T-helper 1 cell treated with Interleukin-12 subunit alpha and Interleukin-12 subunit beta and Interleukin-4 antibody, amounts not matched to agents 30 μg/mL and 1 μg/mL, for 36 hours (primary cell): Measurements from ENCODE around the gene EXOSC7.
A peak's percentile ranks its signal among the peaks of the same experiment; 100 is the strongest.
"Not testable (repeated sequence)": the region's sequence is repeated elsewhere in the genome, so short reads cannot be mapped to it uniquely, and the experiment has no call there.

Experiments used
- H3K27ac Mint-ChIP-seq: one replicate; pipeline ENCODE4 v1.8.0; 2021; ENCODE audit warnings: mild to moderate bottlenecking, mixed read lengths
- H3K27me3 Mint-ChIP-seq: one replicate; pipeline ENCODE4 v1.8.0; 2021; ENCODE audit warnings: low read depth, mixed read lengths
- H3K36me3 Mint-ChIP-seq: one replicate; pipeline ENCODE4 v1.8.0; 2021; ENCODE audit warnings: low read depth, mixed read lengths
- H3K4me1 Mint-ChIP-seq: one replicate; pipeline ENCODE4 v1.8.0; 2021; ENCODE audit warnings: low read depth, mixed read lengths
- H3K4me3 Mint-ChIP-seq: one replicate; pipeline ENCODE4 v1.8.0; 2021; ENCODE audit warnings: mild to moderate bottlenecking, moderate library complexity, mixed read lengths
- H3K9me3 Mint-ChIP-seq: one replicate; pipeline ENCODE4 v1.8.0; 2021; ENCODE audit warnings: mixed read lengths

EXOSC7 gene

DNA sequence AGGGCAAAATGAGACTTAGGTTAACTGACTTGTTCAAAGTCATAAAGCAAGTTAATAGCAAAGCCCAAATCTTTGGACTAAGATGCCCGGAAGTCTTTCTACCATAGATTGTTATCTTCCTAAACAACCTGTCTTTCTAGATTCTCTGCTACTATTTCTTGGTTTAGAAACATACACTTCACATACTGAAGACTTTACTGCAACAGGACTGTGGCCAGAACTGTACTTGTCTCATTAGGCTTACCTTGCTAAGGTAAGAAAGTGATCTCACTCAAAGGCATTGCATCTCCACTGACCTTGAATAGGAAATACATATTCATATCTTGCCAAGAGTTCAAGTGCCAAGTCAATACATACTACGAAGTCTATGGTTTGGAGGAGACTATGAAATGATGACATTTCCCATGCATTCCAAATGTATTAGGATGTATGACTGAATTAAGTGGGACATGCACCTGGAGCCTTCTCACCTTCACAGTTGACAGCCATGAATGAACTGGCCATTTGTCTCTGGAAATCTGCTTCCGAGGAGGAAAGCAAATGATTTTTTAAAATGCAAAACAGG lies 5.0 kb upstream of the EXOSC7 start:
- H3K4me1 Mint-ChIP-seq, result peaks cover 59% of the 10 kb centered on the region
- no peaks in the 10 kb centered on the region for H3K27me3 Mint-ChIP-seq
- H3K4me3 Mint-ChIP-seq, result no peak overlapping the region
- H3K9me3 Mint-ChIP-seq, result no peaks in the 10 kb centered on the region
- no peak overlapping the region for H3K27ac Mint-ChIP-seq
- peaks cover 7% of the 10 kb centered on the region for H3K36me3 Mint-ChIP-seq

DNA sequence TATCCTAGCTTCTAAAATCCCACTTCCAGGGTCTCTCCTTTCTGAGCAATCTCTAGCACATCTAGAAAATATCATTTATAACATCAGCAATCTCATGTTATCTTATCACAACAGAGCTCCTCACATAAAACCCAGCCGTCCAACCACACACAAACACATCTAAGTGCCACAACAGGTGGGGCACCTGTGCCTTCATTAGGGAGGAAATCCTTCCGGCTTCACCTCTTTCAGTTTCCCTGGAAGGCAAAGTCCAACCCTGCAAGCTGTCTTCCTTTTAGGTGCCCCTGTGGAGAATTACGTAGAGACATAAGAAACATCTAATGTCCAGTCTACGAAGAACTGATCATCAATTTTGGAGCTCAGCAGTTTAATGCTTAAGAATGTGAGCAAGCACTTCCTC lies 1.6 kb upstream of the EXOSC7 start:
- no peaks in the 10 kb centered on the region for H3K9me3 Mint-ChIP-seq
- H3K4me3 Mint-ChIP-seq, result peak overlapping the region; percentile 98
- peaks cover 10% of the 10 kb centered on the region for H3K36me3 Mint-ChIP-seq
- H3K27me3 Mint-ChIP-seq, result no peaks in the 10 kb centered on the region
- no peak overlapping the region for H3K27ac Mint-ChIP-seq
- peaks cover 50% of the 10 kb centered on the region for H3K4me1 Mint-ChIP-seq

DNA sequence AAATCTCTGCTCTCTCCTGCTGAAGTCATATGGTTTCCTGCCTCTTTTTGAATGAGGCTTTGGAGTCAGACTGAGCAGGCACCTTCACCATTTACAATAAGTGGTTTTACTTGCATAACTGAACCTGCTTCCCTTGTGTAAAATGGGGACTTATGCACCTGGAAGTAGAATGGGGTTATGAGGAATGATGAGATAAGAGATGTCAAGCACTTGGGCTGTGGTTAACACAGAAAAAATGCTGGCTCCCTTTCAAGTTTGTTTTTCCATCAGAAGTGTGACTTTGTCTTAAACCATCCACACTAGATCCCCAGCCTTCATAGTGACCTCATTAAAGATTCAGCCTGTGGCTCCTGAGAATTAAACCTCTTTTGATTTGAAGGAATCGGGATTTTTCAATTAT lies 5.2 kb downstream of the EXOSC7 start:
- peak overlapping the region; percentile 82 for H3K27ac Mint-ChIP-seq
- no peaks in the 10 kb centered on the region for H3K9me3 Mint-ChIP-seq
- H3K27me3 Mint-ChIP-seq, result no peaks in the 10 kb centered on the region
- no peak overlapping the region for H3K4me3 Mint-ChIP-seq
- peaks cover 70% of the 10 kb centered on the region for H3K4me1 Mint-ChIP-seq
- H3K36me3 Mint-ChIP-seq, result peaks cover 11% of the 10 kb centered on the region

DNA sequence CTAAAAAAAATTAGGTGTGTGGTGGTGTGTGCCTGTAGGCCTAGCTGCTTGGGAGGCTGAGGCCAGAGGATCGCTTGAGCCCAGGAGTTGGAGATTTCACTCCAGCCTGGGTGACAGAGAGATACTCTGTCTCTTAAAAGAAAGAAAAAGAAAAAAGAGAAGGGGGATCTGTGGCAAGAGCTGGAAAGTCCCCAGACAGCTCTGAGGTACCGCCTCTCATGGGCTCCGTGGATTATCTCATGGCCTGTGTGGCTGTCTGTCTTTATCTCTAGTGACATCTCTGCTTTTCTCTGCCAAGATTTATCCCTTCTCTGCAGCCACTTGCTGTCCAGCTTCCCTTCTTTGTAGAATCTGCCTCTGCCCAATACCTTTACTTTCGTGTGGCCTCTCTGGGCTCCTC lies 5.7 kb downstream of the EXOSC7 start:
- Mint-ChIP-seq H3K4me3 (peak overlapping the region; percentile 62), H3K4me1 (peaks cover 69% of the 10 kb centered on the region), H3K36me3 (peaks cover 11% of the 10 kb centered on the region), H3K9me3 (no peaks in the 10 kb centered on the region), H3K27ac (peak overlapping the region; percentile 82), H3K27me3 (no peaks in the 10 kb centered on the region)

DNA sequence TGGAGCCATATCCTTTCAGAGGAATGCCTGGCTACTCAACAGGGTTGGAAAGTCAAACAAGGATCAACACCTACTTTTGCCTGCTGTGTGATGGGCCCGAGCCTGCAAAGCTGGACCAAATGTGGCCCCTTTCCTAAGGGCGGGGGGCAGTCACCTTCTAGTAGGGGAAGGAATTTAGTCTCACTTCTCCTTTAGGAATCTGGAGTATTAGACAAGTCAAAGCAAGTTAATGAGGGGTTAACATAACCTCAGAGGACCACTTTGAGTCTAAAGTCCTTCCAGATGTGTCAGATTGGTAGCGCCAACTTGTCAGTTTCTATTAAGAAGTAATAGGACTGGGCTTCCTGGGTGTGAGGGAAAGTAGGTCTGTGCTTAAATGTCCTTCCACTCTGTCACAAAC lies 6.8 kb downstream of the EXOSC7 start:
- H3K36me3 Mint-ChIP-seq, result peaks cover 8% of the 10 kb centered on the region
- peaks cover 62% of the 10 kb centered on the region for H3K4me1 Mint-ChIP-seq
- H3K9me3 Mint-ChIP-seq, result no peaks in the 10 kb centered on the region
- no peaks in the 10 kb centered on the region for H3K27me3 Mint-ChIP-seq
- H3K4me3 Mint-ChIP-seq, result no peak overlapping the region
- H3K27ac Mint-ChIP-seq, result peak overlapping the region; percentile 82

DNA sequence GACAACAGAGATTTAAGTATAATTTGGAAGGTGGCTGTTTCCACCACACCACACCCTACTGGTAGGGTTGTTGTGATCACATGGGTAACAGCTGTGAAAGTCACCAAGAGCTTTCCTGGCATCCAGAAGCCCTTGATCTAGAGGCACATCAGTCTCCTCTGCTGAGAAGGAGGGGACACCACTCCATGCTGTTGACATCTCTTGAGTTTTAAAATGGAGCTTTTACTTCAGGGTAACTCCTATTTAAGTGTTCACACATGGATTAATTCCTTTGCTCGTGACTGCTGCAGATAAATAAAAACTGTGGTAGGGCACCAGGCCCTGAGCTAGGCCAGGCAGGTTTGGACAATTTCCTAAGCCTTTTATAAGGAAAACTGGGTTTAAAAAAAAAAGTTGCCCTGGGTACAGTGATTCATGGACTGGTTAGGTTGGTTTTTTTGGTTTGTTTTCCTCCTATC lies 7.5 kb downstream of the EXOSC7 start:
- H3K9me3 Mint-ChIP-seq, result no peaks in the 10 kb centered on the region
- H3K4me3 Mint-ChIP-seq, result no peak overlapping the region
- peaks cover 63% of the 10 kb centered on the region for H3K4me1 Mint-ChIP-seq
- H3K27me3 Mint-ChIP-seq, result no peaks in the 10 kb centered on the region
- H3K27ac Mint-ChIP-seq, result peak overlapping the region; percentile 20
- H3K36me3 Mint-ChIP-seq, result peaks cover 6% of the 10 kb centered on the region

DNA sequence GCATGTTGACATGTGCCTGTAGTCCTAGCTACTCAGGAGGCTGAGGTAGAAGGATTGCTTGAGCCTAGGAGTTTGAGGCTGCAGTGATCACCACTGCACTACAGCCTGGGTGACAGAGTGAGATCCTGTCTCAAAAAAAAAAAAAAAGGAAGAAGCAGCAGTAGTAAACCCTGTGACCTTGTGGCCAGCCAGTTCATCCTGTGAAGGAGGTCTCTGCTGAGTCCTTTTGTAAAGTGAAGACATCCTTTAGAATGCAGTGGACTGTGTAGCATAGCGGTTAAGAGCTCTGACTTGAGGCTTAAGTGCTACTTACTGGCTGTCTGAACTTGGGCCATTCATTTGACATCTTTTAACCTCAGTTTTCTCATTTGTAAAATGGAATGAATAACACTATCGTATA lies 8.3 kb downstream of the EXOSC7 start:
- Mint-ChIP-seq H3K36me3 (peaks cover 11% of the 10 kb centered on the region), H3K4me1 (peaks cover 63% of the 10 kb centered on the region), H3K27me3 (no peaks in the 10 kb centered on the region), H3K27ac (no peak overlapping the region), H3K4me3 (no peak overlapping the region), H3K9me3 (no peaks in the 10 kb centered on the region)

DNA sequence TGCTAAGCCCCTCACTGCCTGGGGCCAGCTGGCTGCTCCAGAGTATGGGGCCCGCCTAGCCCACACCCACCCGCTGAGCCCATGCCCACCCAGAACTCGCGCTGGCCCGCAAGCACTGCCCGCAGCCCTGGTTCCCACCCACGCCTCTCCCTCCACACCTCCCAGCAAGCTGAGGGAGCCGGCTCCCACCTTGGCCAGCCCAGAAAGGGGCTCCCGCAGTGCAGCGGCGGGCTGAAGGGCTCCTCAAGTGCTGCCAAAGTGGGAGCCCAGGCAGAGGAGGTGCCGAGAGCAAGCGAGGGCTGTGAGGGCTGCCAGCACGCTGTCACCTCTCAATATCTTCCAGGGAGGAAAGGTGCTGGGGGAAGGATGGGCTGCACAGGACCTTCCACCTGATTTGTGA lies 10.3 kb downstream of the EXOSC7 start:
- peaks cover 17% of the 10 kb centered on the region for H3K36me3 Mint-ChIP-seq
- not testable (repeated sequence) for H3K27me3 Mint-ChIP-seq, H3K4me3 Mint-ChIP-seq, H3K27ac Mint-ChIP-seq, H3K9me3 Mint-ChIP-seq
- H3K4me1 Mint-ChIP-seq, result peaks cover 52% of the 10 kb centered on the region

DNA sequence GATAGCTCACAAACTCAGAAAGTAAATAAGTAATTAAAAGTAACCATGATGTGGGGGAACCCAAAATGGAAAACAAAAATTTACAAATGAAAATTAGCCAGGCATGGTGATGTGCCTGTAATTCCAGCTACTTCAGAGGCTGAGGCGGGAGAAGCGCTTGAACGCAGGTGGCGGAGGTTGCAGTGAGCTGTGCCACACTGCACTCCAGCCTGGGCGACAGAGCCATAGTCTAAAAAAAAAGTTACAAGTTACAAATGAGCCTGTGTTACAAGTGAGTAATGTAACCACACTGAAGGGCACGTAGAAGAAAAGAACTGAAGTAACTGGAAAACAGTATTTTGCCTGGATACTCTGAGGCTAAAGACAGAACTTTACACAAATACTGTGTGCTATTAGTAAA lies 11.3 kb downstream of the EXOSC7 start:
- Mint-ChIP-seq H3K27ac (no peak overlapping the region), H3K27me3 (no peaks in the 10 kb centered on the region), H3K4me1 (peaks cover 48% of the 10 kb centered on the region), H3K4me3 (no peak overlapping the region), H3K9me3 (no peaks in the 10 kb centered on the region), H3K36me3 (peaks cover 22% of the 10 kb centered on the region)

DNA sequence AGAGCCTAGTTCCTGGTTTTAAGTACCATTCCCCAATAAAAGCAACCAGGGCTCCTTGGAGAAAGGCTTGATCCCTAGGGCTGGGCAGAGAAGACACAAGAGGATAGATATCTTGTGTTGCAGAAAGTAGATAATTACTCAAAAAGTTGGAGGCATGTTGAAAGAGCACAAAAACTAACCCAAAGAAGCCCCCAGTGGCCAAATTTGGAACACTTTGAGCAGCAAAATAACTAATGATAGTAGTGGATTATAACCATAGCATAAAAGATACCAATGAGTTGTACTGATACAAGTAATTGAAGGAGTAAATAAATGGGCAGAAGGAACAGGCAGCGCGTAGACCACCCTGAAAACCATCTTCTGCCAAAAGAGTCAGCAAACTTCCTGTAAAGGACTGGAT lies 12.0 kb downstream of the EXOSC7 start:
- Mint-ChIP-seq H3K36me3 (peaks cover 28% of the 10 kb centered on the region), H3K27ac (no peak overlapping the region), H3K4me3 (no peak overlapping the region)

DNA sequence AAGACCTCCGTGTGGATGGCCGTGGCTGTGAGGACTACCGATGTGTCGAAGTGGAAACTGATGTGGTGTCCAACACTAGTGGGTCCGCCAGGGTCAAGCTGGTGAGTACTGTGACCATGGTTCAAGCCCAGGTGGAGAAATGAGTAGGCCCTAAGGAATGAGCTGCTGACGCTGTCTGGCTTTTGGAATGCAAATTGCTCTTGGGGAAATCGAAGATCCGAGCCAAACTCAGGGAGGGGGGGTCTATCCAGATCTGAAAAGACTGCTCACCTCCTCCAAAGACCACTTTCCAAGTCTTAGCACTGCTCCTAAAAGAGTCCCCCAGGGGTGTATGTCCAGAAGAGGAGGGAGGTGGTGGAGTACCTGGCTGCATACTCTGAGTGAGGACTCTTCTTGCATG lies 13.1 kb downstream of the EXOSC7 start:
- H3K4me3 Mint-ChIP-seq, result no peak overlapping the region
- no peak overlapping the region for H3K27ac Mint-ChIP-seq
- no peaks in the 10 kb centered on the region for H3K9me3 Mint-ChIP-seq
- H3K36me3 Mint-ChIP-seq, result peaks cover 34% of the 10 kb centered on the region
- no peaks in the 10 kb centered on the region for H3K27me3 Mint-ChIP-seq
- H3K4me1 Mint-ChIP-seq, result peaks cover 38% of the 10 kb centered on the region

More for the DNA sequence above, 12.0 kb downstream of the EXOSC7 start:
- Mint-ChIP-seq H3K9me3 (no peaks in the 10 kb centered on the region), H3K4me1 (peaks cover 47% of the 10 kb centered on the region), H3K27me3 (no peaks in the 10 kb centered on the region)

DNA sequence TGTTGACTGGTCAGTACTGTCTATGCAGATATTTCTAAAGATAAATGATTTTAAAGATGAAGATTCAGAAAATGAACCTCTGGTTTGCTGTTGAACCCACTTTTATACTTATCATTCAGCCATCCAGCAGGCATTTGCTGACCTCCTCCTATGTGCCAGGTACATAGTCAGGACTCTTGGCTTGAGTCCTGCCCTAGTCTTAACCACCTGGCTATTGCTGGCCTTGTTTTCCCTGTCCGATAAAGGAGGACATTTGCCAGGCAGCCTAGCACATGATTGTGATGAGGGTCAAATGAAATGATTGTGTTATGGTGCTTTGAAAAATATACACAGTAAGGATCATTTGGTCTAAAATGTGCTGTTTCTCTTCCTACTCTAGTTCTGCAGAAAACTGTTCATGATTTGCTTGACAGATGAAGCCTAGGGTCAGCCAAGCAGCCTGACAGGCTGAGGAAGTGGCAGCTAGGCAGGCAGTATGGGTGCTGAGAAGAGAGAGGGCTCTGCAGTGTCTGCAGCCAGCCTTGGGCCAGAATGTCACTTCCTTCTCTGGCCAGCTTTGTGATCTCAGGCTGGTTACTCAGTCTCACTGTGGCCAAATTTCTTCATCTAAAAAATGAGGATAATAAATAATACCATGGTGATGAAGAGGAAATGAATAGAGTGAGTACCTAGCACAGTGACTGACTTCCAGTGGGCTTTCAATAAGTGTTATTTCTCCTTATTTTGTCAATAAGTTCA lies 13.8 kb downstream of the EXOSC7 start:
- H3K27ac Mint-ChIP-seq, result no peak overlapping the region

DNA sequence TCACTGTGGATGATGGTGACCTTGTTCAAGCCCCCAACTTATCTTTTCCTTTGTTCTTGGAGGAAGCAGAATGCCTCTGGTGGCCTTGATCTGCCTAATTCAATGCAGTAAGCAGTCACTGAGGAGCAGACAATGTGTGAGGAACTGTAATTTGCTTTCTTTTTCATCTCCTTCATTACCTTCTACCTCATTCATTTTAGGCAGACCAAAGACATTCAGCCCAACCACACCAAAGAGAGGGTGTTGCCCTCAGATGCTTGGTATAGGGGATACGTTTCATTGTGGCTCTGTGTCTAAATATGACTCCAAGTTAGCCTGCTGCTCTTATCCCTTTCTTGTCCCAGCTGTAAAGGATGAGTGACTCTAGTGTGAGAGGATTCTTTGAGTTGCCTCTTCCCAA lies 15.3 kb downstream of the EXOSC7 start:
- Mint-ChIP-seq H3K36me3 (peaks cover 33% of the 10 kb centered on the region), H3K9me3 (no peaks in the 10 kb centered on the region), H3K4me3 (no peak overlapping the region), H3K4me1 (peaks cover 30% of the 10 kb centered on the region), H3K27ac (peak overlapping the region; percentile 45), H3K27me3 (no peaks in the 10 kb centered on the region)

More for the DNA sequence above, 13.8 kb downstream of the EXOSC7 start:
- no peaks in the 10 kb centered on the region for H3K27me3 Mint-ChIP-seq
- peaks cover 33% of the 10 kb centered on the region for H3K4me1 Mint-ChIP-seq
- H3K36me3 Mint-ChIP-seq, result peaks cover 36% of the 10 kb centered on the region
- H3K9me3 Mint-ChIP-seq, result no peaks in the 10 kb centered on the region
- H3K4me3 Mint-ChIP-seq, result no peak overlapping the region

DNA sequence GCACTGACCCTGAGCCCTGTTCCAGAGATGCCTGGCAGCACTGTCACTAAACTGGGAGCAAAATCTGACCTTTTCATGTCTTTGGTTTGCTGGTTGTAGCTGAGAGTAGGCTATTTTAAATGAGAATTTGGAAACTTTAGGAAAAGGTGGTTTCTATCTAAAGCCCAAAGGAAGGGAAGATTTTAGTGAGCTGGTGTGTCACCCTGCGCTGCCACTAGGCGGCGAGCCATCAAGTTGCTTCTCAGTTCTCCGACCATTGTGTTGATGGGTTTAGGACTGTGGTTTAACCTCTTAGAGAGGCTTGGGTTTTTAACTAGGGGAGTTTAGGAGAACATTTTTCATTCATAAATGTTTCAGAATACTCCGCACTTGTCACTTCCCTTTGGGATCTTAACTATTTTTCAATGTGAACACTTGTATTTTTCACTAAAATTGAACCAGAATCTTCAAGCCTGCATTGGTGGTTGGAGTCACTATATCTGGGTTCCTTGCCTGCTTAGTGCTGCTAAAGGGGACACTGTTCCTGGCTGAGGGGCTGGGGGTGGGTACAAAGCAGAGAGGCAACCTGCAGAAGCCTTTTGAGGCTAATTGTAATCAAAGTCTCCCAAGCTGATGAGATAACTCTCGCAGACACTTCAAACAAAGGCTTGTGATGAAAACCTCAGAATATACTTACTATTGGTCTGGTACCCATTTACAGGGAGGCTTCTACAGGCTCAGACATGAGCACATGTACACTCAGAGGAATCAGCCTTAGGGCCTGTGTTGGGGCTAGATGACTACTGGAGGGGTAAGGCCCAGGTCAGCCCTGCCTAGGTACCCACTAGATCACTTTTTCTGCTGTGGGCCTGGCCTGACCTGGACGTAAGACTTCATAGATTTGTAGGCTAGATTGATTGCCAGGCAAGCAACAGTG lies 16.8 kb downstream of the EXOSC7 start:
- Mint-ChIP-seq H3K4me3 (no peak overlapping the region), H3K9me3 (no peaks in the 10 kb centered on the region), H3K27ac (no peak overlapping the region), H3K36me3 (peaks cover 38% of the 10 kb centered on the region), H3K4me1 (peaks cover 28% of the 10 kb centered on the region), H3K27me3 (no peaks in the 10 kb centered on the region)
